Neural crest cell (in vitro differentiated cells): ENCODE results near the gene ASPN. TPM values are rescaled to one million over a fixed set of nuclear protein-coding genes. Genes with fewer than 3 reads are reported as not detected.
"Not testable (repeated sequence)": the region's sequence is repeated elsewhere in the genome, so short reads cannot be mapped to it uniquely, and the experiment has no call there.

ENCODE experiments used
- DNase-seq: peaks from one replicate; pipeline ENCODE4 v3.0.0; 2021; ENCODE audit warnings: low read depth, mixed read lengths, low spot score
- H3K27ac Mint-ChIP-seq: one replicate; pipeline ENCODE4 v1.8.0; 2021; ENCODE audit warnings: mild to moderate bottlenecking, mixed read lengths; ENCODE audit not compliant: unreplicated experiment
- H3K27me3 Mint-ChIP-seq: 2 replicates; pipeline ENCODE4 v1.8.0; 2021; ENCODE audit warnings: low read depth, mild to moderate bottlenecking, mixed read lengths
- H3K36me3 Mint-ChIP-seq: 2 replicates; pipeline ENCODE4 v1.8.0; 2021; ENCODE audit warnings: low read depth, mild to moderate bottlenecking, mixed read lengths
- H3K4me1 Mint-ChIP-seq: 2 replicates; pipeline ENCODE4 v1.8.0; 2021; ENCODE audit warnings: mixed read lengths
- H3K4me3 Mint-ChIP-seq: one replicate; pipeline ENCODE4 v1.8.0; 2021; ENCODE audit warnings: mild to moderate bottlenecking, mixed read lengths
- H3K9me3 Mint-ChIP-seq: 2 replicates; pipeline ENCODE4 v1.8.0; 2021; ENCODE audit warnings: mixed read lengths
- total RNA-seq: library from RNA; stranded (reverse); gene quantifications from 2 replicates; pipeline ENCODE4 v1.2.1, GENCODE V29; 2021
- TF ChIP-seq, protein P1 (sequence below): fragments of 200-600 bp; sonication (generic); conservative IDR thresholded peaks from 2 replicates; pipeline ENCODE4 v1.5.0; 2021; ENCODE audit warnings: antibody characterized with exemption, mild to moderate bottlenecking

ASPN gene
- total RNA-seq, 1 donor from 2014 or later: not detected

DNA sequence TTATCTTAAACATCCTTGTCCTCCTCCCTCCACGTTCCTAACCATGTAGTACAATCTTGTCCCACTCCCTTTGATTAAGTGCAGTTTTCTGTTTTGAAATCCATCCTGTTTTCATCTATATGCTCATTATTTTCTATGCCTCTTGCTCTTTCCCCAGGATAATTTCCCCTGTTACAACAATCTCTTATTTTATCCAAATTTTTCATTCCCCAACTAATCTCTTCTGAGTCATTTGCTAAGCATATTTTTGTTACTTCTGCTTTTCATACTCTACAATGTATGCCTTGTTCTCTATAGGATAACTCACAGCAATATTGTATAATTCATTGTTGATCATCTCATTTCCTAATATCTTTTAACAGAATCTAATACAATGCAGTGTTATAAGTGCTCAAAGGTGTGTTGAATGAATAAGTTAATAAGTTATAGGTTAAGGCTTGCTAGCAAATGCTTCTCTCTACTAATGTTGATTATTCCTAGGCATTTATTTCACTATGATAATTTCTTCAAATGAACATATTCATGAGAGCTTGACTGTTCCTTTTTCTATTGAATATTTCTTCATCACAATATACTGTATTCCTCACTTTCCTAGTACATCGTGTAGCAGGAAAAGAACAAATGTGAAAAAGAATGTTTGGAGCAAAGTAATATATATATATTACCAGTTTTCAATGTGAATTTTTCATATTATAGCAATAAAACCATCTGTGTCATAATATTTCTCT, 59.5 kb downstream of the ASPN start:
- Mint-ChIP-seq H3K27me3 (no peaks in the 10 kb centered on the region), H3K36me3 (no peaks in the 10 kb centered on the region), H3K4me1 (peaks cover 8% of the 10 kb centered on the region), H3K9me3 (no peaks in the 10 kb centered on the region), H3K27ac (no peak overlapping the region), H3K4me3 (no peak overlapping the region)
- TF ChIP-seq, protein P1, sequence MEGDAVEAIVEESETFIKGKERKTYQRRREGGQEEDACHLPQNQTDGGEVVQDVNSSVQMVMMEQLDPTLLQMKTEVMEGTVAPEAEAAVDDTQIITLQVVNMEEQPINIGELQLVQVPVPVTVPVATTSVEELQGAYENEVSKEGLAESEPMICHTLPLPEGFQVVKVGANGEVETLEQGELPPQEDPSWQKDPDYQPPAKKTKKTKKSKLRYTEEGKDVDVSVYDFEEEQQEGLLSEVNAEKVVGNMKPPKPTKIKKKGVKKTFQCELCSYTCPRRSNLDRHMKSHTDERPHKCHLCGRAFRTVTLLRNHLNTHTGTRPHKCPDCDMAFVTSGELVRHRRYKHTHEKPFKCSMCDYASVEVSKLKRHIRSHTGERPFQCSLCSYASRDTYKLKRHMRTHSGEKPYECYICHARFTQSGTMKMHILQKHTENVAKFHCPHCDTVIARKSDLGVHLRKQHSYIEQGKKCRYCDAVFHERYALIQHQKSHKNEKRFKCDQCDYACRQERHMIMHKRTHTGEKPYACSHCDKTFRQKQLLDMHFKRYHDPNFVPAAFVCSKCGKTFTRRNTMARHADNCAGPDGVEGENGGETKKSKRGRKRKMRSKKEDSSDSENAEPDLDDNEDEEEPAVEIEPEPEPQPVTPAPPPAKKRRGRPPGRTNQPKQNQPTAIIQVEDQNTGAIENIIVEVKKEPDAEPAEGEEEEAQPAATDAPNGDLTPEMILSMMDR: no peak
- DNase-seq: no peak

- no peak overlapping the region for H3K27ac Mint-ChIP-seq
- no peak for DNase-seq
- no peaks in the 10 kb centered on the region for H3K27me3 Mint-ChIP-seq
- peaks cover 3% of the 10 kb centered on the region for H3K4me1 Mint-ChIP-seq
- TF ChIP-seq, protein P1: no peak
- H3K36me3 Mint-ChIP-seq: no peaks in the 10 kb centered on the region
- no peaks in the 10 kb centered on the region for H3K9me3 Mint-ChIP-seq
- no peak overlapping the region for H3K4me3 Mint-ChIP-seq
These were observed 67.7 kb downstream of the ASPN start for GRCh38 chr9:92414566-92414965.

GRCh38 chr9:92411157-92411556, 71.1 kb downstream of the ASPN start:
- not testable (repeated sequence) for DNase-seq, H3K4me3 Mint-ChIP-seq, H3K27ac Mint-ChIP-seq, H3K9me3 Mint-ChIP-seq, H3K27me3 Mint-ChIP-seq, H3K36me3 Mint-ChIP-seq, H3K4me1 Mint-ChIP-seq

DNA sequence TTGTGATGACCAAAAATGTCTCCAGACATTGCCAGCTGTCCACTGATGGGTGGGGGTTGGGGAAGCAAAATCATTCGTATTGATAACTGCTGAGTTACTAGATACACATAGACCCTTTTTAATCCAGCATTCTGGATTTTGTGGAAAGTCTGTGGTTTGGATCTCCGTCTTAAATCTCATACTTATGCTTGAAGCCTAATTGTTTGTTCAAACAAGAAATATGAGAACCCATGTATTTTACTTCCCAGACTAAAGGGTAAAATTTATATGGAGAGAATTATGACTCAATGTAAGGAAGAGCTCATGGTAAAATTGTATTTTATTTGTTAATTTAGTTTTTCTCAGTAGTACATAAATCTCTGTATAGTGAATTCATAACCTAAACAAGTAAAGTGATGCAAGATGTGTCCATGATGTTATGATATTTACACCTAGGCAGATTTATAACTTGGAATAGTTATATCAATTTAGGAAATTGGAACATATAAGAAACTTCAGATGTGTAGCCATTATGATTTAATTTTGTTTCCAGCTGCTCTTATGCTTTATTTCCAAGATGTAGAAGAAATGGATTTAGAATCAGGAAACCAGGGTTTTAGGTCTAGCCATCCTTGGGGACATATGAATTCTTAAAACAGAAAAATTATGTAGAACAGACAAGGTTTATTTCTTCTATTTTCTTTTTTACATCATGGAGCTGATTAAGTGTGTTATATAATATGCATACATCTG, 73.4 kb downstream of the ASPN start:
- Mint-ChIP-seq H3K27me3 (no peaks in the 10 kb centered on the region), H3K27ac (no peak overlapping the region), H3K36me3 (no peaks in the 10 kb centered on the region), H3K9me3 (no peaks in the 10 kb centered on the region), H3K4me1 (peaks cover 3% of the 10 kb centered on the region), H3K4me3 (no peak overlapping the region)
- no peak for DNase-seq
- TF ChIP-seq, protein P1: no peak

GRCh38 chr9:92407818-92408217, 74.5 kb downstream of the ASPN start:
- DNase-seq: no peak
- no peaks in the 10 kb centered on the region for H3K9me3 Mint-ChIP-seq
- no peak overlapping the region for H3K27ac Mint-ChIP-seq
- TF ChIP-seq, protein P1: no peak
- H3K4me3 Mint-ChIP-seq: no peak overlapping the region
- no peaks in the 10 kb centered on the region for H3K36me3 Mint-ChIP-seq
- H3K4me1 Mint-ChIP-seq: no peaks in the 10 kb centered on the region
- H3K27me3 Mint-ChIP-seq: no peaks in the 10 kb centered on the region

- no peak overlapping the region for H3K27ac Mint-ChIP-seq
- DNase-seq: no peak
- H3K4me1 Mint-ChIP-seq: no peaks in the 10 kb centered on the region
- TF ChIP-seq, protein P1: no peak
- H3K4me3 Mint-ChIP-seq: no peak overlapping the region
- H3K27me3 Mint-ChIP-seq: no peaks in the 10 kb centered on the region
- no peaks in the 10 kb centered on the region for H3K36me3 Mint-ChIP-seq
- no peaks in the 10 kb centered on the region for H3K9me3 Mint-ChIP-seq
These were observed 75.8 kb downstream of the ASPN start for GRCh38 chr9:92406477-92406876.
